Cerebellar cortex (tissue), 1 donor: ENCODE measurements around the gene FKBP8.
"Not testable (repeated sequence)": the region's sequence is repeated elsewhere in the genome, so short reads cannot be mapped to it uniquely, and the experiment has no call there.

Source experiments
- DNase-seq: peaks from one replicate; pipeline ENCODE4 v3.0.0-alpha.2; 2015; ENCODE audit warnings: low spot score

Gene FKBP8

DNA sequence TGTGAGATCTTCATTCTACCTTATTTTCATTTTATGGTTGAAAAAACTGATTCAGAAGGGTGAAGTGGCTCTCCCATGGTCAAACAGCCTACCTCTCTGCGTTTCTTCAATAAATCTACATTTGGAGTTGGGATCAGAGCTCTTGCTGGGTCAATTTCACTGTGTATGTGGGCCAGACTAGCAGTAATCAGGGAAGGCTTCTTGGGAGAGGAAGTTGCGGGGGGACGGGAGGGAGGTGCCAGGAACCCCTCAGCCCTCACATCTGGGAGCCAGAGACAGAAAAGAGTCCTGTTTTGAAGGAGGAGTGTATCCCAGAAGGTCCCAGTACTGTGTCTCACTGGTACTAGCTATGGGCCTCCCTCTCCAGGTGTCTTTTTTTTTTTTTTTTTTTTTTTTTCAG, 15.2 kb upstream of the FKBP8 start:
- no peak for DNase-seq

DNA sequence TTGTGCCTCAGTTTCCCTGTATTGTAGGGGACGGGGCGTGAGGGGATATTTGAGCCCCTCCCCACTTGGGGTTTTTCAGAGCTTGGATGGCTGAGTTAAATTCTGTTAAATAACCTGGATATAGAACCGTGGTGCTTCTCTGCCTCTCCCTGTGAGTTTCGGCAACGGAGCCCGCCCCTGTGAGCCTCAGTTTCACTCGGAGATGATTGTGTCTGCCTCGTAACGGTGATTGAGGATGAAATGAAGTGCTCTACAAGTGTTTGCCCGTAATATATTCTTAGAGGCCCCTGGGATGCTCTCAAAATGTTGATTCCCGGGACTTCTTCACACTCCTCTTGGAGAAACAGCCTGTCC, 14.8 kb upstream of the FKBP8 start:
- no peak for DNase-seq

GRCh38 chr19:18557411-18558201, 14.2 kb upstream of the FKBP8 start, which contains the start of gene KXD1:
Gene KXD1 (plus strand): TSS chr19:18557870. CDS start chr19:18562057, 4,187 bp downstream.
- DNase-seq: peak; percentile 99

DNA sequence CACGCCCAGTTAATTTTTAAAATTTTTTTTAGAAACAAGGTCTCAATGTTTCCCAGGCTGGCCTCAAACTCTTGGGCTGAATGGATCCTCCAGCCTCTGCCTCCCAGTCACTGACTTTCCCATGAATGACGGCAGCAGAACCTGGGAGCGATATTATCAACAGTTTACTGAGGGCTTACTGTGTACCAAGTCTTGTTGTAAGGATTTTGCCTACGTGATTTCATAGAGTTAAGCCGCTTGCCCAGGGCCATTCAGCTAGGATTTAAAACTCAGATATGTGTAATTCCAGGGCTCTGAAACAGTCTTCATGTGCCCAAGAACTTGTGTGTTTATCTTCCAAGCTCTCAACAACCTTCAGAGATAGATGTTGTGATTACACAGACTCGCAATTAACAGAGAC, 8.3 kb upstream of the FKBP8 start:
- no peak for DNase-seq

DNA sequence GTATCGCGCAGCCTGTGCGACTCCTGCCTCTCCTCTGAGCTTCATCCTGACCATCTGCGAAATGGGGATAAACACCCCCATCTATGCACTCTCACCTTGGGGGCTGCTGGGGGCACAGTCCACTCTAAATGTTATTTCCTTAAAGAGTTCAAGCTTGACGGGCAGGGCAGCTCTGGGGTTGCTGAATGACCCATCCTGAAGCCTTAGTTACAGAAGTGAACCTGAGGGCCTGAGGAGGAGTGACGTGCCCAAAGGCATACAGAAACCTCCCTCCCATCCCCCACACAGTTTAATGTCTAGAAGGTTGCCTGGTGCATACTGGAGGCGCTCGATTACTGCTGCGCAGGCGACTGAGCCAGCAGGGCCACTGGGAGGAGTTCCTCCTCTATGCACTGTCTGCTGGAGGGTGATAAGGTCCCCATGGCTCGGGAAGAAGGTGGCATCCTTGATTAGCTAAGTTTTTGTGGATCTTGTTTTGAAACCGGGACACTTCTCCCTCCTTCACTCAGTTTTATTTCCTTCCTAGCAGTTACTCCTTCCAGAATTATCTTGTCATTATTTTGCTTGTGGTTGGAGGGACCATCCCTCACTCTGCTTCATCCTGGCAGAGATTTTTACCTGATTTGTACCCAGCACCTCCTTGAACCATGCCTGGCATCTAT, 572 bp upstream of the FKBP8 start:
- peak; percentile 70 for DNase-seq

- no peak for DNase-seq
Measured at GRCh38 chr19:18541992-18542940, 1.1 kb downstream of the FKBP8 start.

DNA sequence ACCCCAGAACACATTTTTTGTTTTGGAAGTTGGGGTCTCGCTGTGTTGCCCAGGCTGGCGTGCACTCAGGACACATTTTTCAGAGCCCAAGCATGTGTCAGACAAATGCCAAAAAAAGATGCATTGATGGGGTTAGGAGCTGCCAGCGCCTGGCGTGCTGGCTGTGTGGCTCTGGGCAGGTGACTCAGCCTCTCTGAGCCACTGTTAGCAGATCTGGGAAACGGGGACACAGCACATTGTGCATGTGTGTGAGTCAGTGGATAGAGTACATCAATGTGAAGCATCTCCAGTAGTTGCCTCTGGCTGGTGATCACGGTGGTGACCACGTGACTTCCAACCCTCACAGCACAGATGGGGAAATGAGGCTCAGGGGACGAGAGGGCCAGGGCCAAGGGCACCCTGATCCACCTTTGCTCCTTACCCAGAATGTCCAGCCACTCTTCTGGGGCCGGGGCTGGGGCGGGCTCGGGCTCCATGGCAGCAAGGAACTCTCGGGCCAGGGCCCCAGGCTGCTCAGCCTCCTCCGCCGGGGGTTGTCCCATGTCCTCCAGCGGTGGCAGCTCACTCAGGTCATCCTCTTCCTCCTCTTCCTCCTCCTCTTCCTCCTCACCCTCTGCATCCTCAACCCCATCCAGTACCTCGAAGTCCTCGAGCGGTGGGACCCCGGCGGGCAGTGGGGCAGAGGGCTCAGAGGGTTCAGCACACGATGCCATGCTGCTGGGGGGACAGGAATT, 1.9 kb downstream of the FKBP8 start:
- no peak for DNase-seq

- not testable (repeated sequence) for DNase-seq
Measured at GRCh38 chr19:18540200-18540599, 3.2 kb downstream of the FKBP8 start.

GRCh38 chr19:18539372-18539771, 4.0 kb downstream of the FKBP8 start:
- DNase-seq: no peak

GRCh38 chr19:18538115-18538514, 5.3 kb downstream of the FKBP8 start:
- no peak for DNase-seq

DNA sequence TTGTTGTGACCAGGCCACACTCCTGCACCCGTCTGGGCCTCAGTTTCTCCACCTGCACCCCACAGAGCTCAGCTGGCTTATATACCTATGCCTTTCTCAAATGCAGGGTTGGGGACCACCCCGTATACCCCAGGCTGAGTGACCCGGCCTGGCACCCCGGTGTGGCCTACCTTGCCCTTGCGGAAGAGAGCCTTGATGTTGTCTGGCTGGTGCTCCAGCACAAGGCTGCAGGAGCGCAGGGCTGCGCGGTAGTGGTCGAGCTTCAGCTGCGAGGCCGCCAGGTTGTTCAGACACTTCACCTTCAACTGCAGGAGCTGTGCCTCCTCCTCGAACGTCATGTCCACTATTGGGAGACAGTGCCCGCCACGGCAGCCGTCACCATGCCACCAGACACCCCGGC, 5.9 kb downstream of the FKBP8 start:
- DNase-seq: no peak

DNA sequence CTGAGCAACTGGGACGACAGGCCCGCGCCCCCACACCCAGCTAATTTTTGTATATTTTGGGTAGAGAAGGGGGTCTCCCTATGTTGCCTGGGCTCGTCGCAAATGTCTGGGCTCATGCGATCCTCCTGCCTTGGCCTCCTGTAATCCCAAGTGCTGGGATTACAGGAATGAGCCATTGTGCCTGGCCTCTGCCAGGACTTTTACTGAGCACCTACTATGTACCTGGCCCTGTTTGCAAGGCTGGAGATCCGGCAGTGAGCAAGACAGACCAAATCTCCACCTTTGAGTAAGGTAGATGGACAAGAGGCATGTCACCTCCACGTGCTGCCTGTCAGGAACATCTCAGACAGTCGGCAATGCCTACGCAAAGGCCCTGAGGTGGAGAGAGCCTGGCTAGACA, 6.9 kb downstream of the FKBP8 start:
- no peak for DNase-seq

- DNase-seq: no peak
Measured at GRCh38 chr19:18533058-18533457, 10.3 kb downstream of the FKBP8 start.

DNA sequence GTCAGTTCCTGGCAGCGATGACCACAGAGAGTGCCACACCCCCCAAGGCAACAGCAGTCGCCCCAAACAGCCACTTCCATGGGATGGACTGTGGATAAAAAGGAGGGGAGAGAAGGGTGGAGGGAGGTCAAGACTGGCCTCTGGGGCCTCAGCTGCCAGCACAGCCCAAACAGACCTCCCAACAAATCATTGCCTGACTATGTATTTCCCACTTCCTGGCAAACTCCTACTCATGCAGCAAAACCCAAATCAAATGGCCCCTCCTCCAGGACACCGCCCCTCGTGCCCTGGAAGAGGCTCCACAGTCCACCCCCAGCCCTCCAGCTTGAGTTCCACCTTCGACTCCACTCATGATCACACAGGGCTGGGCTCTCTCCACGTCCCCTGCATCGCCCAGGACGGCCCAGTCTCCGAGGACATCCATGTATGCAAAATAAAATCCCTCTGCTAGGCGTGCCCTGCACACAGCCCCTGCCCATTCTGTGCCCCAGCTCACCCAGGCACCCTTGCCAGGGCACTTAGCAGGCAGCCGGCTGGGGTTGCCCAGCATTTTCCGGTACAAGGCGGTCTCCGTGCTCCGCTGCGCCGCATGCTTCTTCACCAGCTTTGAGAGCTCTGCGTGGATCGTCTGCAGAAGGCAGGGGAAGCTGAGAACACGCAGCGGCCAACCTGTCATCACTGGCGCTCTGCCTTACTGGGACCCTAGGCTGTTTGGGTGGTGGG, 11.0 kb downstream of the FKBP8 start:
- DNase-seq: no peak

DNA sequence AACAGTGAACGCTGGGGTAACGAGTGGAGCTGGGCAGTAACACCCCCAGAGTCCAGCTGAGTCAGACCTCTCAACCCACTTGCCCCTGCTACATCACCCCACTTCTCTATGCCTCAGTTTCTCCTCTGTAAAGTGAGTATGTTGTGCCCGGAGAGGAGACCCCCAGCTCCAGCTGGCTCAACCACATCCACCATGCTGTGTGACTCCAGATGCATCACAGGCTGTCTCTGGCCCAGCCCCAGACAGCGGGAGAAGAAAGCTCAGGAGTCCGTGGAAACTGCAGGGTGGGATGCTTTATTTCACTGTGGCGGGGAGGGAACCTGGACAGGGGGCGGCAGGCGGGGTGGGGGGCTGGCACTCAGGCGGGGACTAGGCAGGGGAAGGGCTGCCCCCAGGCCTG, 11.9 kb downstream of the FKBP8 start:
- no peak for DNase-seq

DNA sequence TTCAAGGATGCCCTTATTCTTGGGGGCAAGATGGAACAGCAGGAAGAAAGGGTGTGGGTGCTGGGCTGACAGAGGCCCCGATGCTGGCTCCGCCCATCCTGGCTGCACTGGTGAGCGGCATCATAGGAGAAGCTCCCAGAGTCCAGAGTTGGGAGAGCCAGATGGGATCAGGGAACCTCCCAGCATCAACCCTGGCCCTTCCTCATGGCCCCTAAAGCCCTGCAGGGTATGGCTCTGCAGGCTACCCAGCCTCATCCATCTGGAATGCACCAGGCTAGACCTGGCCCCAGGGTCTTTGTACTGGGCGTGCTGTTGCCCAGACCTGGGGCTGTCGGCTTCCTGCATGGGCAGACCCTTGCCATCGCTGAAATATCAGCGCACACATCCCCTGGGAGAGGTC, 13.6 kb downstream of the FKBP8 start:
- DNase-seq: no peak

DNA sequence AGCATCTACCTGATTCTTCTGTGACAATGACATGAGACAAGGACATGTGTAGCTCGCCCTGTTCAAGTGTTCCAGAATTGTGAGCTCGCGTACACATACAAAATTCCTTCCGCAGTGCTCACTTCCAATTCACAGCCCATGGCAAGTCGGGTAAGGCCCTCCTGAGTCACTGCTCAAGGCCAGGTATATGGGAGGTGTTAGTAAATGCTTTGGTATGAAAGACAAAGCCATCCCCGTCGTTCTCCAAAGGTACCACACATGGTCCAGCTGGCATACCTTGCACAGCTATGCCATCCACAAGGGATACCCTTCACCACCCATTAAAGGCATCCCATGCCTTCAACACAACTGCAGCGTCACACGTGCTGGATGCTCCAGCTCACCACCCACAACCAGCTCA, 17.1 kb downstream of the FKBP8 start:
- DNase-seq: no peak

DNA sequence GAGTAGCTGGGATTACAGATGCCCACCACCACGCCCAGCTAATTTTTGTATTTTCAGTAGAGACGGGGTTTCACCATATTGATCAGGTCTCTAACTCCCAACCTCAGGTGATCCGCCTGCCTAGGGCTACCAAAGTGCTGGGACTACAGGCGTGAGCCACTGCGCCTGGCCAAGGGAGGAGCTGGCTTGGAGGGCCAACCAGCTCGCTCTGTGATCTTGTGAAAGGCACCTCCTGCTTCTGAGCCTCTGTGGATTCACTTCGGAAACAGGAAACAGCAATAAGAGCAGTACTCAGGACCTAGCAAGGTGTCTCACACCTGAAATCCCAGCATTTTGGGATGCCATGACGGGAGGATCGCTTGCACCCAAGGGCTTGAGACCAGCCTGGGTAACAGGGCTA, 19.5 kb downstream of the FKBP8 start:
- no peak for DNase-seq

DNA sequence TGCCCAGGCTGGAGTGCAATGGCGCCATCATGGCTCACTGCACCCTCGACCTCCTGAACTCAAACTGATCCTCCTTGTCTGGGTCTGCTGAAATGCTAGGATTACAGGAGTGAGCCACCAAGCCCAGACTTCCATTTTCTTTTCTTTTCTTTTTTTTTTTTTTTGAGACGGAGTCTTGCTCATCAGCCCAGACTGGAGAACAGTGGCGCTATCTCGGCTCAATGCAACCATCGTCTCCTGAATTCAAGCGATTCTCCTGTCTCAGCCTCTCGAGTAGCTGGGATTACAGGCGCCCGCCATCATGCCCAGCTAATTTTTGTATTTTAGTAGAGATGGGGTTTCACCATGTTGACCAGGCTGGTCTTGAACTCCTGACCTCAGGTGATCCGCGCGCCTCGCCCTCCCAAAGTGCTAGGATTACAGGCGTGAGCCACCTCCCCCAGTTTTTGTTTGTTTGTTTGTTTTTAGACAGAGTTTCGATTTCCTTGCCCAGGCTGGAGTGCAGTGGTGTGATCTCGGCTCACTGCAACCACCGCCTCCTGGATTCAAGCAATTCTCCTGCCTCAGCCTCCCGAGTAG, 20.4 kb downstream of the FKBP8 start:
- not testable (repeated sequence) for DNase-seq

DNA sequence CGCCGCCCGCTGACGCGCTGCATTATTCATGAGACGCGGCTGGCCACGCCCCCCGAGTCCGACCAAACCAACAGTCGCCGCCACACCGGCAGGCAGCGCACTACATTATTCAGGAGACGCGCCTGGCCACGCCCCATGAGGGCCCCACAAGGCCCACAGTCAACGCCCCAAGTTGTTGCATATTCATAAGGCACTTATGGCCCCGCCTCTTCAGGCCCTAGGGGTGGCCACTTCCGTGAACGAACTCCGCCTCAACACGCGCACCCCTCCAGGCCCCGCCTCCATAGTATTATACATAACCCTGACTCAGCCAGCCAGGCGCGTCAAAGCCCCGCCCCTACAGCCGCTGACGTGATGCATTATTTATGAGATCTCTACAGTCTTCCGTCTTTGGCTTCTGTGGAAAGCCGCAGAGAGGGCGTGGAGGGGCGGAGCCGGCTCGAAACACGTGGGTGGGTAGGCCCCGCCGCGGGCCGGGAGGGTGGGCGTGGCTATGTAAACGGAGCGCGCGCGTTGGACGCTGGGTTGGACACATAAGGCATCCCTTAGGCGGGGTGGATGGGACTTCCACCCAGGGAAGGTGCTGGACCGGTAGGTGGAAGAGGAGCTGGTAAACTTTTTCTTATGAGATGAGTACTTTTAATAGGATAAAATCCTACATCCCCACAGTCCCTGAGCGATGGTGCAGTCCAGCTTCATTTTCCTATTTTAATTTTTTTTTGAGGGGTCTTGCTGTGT, 21.1 kb downstream of the FKBP8 start:
- peak; percentile 100 for DNase-seq
